ENCODE measurements around the gene IRS2. TPM values are rescaled to one million over a fixed set of nuclear protein-coding genes. Genes with fewer than 3 reads are reported as not detected.

The IRS2 gene
- total RNA-seq, 4 donors from 2014 or later: 42.3 to 82.5 (median 52.6) TPM

DNA sequence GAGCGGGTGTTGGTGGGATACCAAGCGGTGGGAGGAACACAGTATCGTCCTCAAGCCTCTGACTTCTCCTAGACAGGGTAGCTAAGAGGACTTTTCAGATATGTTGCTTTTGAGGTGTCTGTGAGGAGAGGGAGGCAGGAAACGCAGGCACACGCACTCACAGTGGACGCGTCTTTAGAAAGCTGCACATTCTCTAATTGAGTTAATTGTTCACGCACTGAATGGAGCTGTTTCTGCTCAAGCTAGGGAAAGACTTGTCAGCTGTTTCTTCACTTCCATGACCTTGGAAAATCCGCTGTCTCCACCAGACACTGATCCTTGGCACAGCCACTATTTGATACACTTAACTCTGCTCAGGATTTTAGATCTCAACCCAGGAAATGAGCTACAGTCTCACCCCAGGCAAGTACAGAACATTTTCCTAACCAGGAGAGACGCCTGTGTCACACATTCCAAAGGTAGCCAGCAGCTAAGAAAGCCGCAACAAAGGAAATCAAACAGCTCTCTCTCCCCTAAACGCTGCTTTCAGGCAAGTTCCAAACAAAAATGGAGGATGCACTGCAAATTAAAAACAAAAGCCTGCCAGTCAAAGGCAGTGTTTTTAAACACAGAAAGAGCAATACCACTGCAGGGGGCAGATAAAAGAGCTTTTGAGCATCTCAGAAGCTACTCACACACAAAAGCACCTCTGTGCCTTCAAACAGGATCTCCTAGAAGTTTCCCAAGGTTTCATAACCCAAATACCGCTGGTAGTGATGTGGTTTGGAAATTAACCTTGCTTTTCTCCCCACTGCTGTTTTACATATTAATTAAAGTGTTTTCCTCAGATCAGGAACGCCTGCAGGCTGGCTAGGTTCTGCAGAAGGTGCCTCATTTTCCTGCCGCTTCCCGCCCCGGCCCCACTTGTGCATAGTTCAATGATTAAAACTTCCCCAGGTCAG is 57.3 kb downstream of the IRS2 start:
- TF ChIP-seq CTCF (IDR thresholded peaks at IDR 0.05; ENCODE audit: low read depth): no peak

- no peak for TF ChIP-seq CTCF (IDR thresholded peaks at IDR 0.05; ENCODE audit: low read depth)
These were observed 58.3 kb downstream of the IRS2 start for GRCh38 chr13:109728061-109728460.

- no peak for TF ChIP-seq CTCF (IDR thresholded peaks at IDR 0.05; ENCODE audit: low read depth)
These were observed 59.1 kb downstream of the IRS2 start for GRCh38 chr13:109727251-109727650.

- no peak for TF ChIP-seq CTCF (IDR thresholded peaks at IDR 0.05; ENCODE audit: low read depth)
These were observed 60.3 kb downstream of the IRS2 start for GRCh38 chr13:109725995-109726637.

GRCh38 chr13:109725297-109725696 is 61.1 kb downstream of the IRS2 start:
- TF ChIP-seq CTCF (IDR thresholded peaks at IDR 0.05; ENCODE audit: low read depth): no peak

GRCh38 chr13:109724603-109725002 is 61.8 kb downstream of the IRS2 start:
- TF ChIP-seq CTCF (IDR thresholded peaks at IDR 0.05; ENCODE audit: low read depth): no peak

DNA sequence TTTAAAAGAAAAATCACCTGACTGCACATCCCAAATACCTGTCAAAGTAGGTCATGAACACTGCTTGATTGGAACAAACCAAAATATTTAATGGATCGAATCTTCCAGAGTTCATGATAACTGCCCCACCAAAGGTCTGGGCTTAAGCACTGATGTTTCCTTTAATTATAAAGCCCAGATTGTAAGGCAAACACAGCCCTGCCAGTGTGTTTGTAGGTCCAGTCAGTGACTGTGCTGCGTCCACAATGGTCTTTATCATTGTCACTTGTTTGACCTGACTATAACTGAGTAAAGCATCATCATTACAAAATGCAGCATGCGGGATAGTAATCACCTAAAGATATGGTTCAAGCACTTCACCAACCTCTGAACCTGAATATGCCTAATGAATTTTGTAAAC is 63.3 kb downstream of the IRS2 start:
- no peak for TF ChIP-seq CTCF (IDR thresholded peaks at IDR 0.05; ENCODE audit: low read depth)
